GM19025 (cell line): ENCODE measurements around the gene CHD2.
"Not testable (repeated sequence)": the region's sequence is repeated elsewhere in the genome, so short reads cannot be mapped to it uniquely, and the experiment has no call there.

Experiments used
- ATAC-seq: cut with Tn5 transposase; IDR thresholded peaks from one replicate; pipeline ENCODE4 v1.9.1; 2021; ENCODE audit warnings: mild to moderate bottlenecking, low read depth, moderate library complexity; ENCODE audit not compliant: unreplicated experiment

Gene CHD2

GRCh38 chr15:92903966-92904721, 4.0 kb downstream of the CHD2 start:
- ATAC-seq: peak; percentile 83

GRCh38 chr15:92904722-92905571, 4.8 kb downstream of the CHD2 start:
- ATAC-seq: no peak

GRCh38 chr15:92906020-92906419, 5.9 kb downstream of the CHD2 start:
- no peak for ATAC-seq

GRCh38 chr15:92906563-92907081, 6.5 kb downstream of the CHD2 start:
- no peak for ATAC-seq

GRCh38 chr15:92907229-92907628, 7.1 kb downstream of the CHD2 start:
- ATAC-seq: no peak

GRCh38 chr15:92907896-92908712, 8.0 kb downstream of the CHD2 start:
- no peak for ATAC-seq

- no peak for ATAC-seq
These were observed 8.6 kb downstream of the CHD2 start for GRCh38 chr15:92908713-92909057.

- ATAC-seq: no peak
These were observed 9.1 kb downstream of the CHD2 start for GRCh38 chr15:92909136-92909781.

- no peak for ATAC-seq
These were observed 10.3 kb downstream of the CHD2 start for GRCh38 chr15:92910451-92910850.

GRCh38 chr15:92914103-92914499, 14.0 kb downstream of the CHD2 start:
- no peak for ATAC-seq

- no peak for ATAC-seq
These were observed 14.7 kb downstream of the CHD2 start for GRCh38 chr15:92914768-92915221.

GRCh38 chr15:92915766-92916435, 15.8 kb downstream of the CHD2 start:
- no peak for ATAC-seq

- ATAC-seq: no peak
These were observed 17.7 kb downstream of the CHD2 start for GRCh38 chr15:92917598-92918407.

- not testable (repeated sequence) for ATAC-seq
These were observed 18.8 kb downstream of the CHD2 start for GRCh38 chr15:92918881-92919280.

GRCh38 chr15:92920595-92921161, 20.6 kb downstream of the CHD2 start:
- no peak for ATAC-seq

- no peak for ATAC-seq
These were observed 21.3 kb downstream of the CHD2 start for GRCh38 chr15:92921215-92922131.

GRCh38 chr15:92922418-92923002, 22.4 kb downstream of the CHD2 start:
- ATAC-seq: peak; percentile 60
